K562 treated with DMSO at 1 percent for 24 hours (cell line): ENCODE data around the gene NFKB2. TPM values are rescaled to one million over a fixed set of nuclear protein-coding genes. Genes with fewer than 3 reads are reported as not detected.

Experiments
- total RNA-seq: library from RNA; unstranded; fragments of 300-600 nt; gene quantifications from 2 replicates; pipeline ENCODE4 v1.2.3, GENCODE V29; 2022; ENCODE audit warnings: low read depth; ENCODE audit not compliant: insufficient read depth

NFKB2 gene
- total RNA-seq = 66.0 and 66.5 TPM in 2 replicates

DNA sequence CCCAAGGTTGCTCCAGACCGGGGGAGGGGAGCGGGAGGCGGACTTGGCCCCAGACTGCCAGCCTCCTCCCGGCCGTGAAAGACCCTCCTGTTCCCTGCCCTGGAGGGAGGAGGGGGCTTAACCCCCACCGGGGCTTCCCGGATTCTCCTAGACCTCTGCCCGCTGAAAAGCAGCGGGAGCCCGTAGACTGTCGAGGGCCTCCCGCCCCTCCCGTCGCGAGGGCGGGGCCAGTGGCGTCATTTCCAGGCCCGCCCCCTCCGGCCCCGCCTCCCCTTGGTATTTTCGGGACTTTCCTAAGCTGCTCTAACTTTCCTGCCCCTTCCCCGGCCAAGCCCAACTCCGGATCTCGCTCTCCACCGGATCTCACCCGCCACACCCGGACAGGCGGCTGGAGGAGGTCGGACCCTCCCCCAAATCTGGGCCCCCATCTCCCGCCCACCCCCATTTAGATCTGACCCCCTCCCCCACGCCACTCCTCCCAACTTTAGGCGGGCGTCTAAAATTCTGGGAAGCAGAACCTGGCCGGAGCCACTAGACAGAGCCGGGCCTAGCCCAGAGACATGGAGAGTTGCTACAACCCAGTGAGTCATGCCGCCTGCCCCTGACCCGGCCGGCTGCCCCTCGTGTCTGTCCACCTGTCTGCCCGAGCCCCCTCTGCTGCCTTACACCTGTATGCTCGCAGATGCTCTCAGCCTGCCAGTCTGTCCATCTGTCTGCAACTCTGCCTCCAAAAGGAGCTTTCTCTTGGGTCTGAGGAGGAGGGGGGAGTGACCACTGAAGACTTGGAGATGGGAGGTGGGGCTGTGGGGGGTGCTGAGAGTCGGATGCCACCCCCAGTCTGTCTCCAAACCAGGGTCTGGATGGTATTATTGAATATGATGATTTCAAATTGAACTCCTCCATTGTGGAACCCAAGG, at the start of gene NFKB2:
Gene NFKB2, plus strand, starts transcription at position 306 of the 917 bp plus-strand sequence. Its CDS starts 255 bp downstream, at position 561.

DNA sequence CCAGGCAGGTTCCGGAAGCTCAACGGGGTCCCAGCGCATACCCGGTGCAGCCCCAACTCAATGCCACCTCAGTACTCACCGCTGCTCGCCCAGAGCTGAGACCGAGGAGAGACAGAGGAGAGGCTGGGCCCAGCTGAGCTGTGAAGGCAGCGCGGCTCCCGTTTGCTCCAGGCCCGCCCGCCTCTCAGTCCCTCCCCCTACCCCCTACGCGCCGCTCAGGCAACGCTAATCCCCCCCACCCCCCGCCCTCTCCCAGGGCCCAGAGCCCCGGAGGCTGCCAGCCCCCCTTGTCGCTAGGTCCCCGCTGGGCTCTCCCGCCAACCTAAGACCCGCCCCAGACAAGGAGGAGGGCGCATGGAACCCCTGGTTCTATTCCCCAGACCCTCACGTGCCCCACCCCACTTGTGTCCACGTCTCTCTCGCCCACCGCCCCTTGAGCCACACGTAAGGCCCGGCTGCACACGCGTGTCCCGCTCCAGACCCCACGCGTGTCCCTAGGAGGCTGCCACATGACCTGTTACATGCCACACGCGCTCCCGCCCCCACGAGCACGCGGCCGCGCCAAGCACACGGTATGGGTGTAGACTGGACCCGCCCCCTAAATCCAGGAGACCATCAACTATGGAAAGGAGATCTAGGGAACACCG, 23.2 kb downstream of the NFKB2 start, which contains the start of gene PSD:
Gene PSD, minus strand, starts transcription at position 164 of the 647 bp plus-strand sequence. CDS start 1,747 bp downstream, outside the sequence.

GRCh38 chr10:102420714-102421506, 25.4 kb downstream of the NFKB2 start, which contains the start of gene FBXL15:
Gene FBXL15, plus strand, starts transcription at chr10:102420836. Its CDS starts 294 bp downstream, at chr10:102421130.

GRCh38 chr10:102432162-102432950, 36.9 kb downstream of the NFKB2 start, which contains the start of gene CUEDC2:
Gene CUEDC2, minus strand, starts transcription at chr10:102432574. Its CDS starts 7,386 bp downstream, at chr10:102425188.

DNA sequence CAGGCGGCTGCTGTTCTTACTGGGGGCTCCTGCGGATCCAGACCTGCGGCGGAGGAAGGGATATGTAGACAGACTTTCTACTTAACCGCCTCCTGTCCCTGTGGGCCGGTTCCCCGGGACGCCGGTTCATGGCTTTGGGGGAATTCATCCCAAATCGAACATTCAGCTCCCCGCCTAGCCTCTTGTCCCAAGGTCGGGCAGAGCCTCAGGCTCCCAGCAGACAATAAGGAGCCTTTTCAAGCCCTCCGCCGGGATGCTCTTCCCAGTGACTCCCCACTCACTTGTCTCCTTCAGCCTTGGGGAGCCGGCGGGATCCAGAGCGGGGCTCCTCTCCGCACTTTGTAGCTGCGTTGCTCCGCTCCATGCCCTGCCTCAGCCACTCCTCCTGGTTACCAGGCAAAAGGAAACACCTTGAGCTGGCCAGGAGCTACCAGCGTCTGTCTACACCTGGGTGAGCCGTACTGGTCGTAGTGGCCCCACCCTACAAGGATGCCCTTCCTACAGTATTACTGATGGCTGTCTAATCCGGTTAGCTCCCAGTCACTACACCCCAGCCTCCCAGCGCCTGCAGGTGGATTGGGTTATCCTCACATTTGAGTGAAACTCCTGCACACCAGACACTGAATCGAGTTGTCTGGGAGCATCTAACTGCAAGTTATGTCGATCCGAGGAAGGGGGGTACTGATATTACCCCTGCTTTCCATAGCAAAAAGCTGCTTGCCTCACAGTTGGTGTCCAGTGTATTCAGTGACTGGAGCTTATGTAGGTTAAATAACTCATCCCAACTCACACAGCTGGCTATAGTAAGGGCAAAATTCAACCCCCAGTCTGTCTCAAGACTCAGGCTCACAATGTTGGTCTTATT, 55.8 kb downstream of the NFKB2 start, which contains the start of gene C10orf95:
Gene C10orf95, minus strand, starts transcription at position 439 of the 865 bp plus-strand sequence. CDS start 450 bp downstream, outside the sequence.

Other genes with a start within 250 kb of the NFKB2 start
- gene NOLC1, start 243.3 kb upstream of the NFKB2 start, total RNA-seq = 36.8 and 42.9 TPM in 2 replicates
- gene ELOVL3, start 169.4 kb upstream of the NFKB2 start, total RNA-seq = 0.52 and 1.7 TPM in 2 replicates
- gene PITX3, start 154.2 kb upstream of the NFKB2 start, total RNA-seq = 0.28 and 0.86 TPM in 2 replicates
- gene GBF1, start 150.2 kb upstream of the NFKB2 start, total RNA-seq = 35.3 and 37.2 TPM in 2 replicates
- gene PSD, start 23.1 kb downstream of the NFKB2 start, total RNA-seq = 1.3 and 4.7 TPM in 2 replicates
- gene FBXL15, start 25.1 kb downstream of the NFKB2 start, total RNA-seq = 35.2 and 40.7 TPM in 2 replicates
- gene CUEDC2, start 36.9 kb downstream of the NFKB2 start, total RNA-seq = 43.0 and 47.0 TPM in 2 replicates
- 1.2 TPM in 2 replicates for gene C10orf95, start 55.8 kb downstream of the NFKB2 start, total RNA-seq
- gene ACTR1A, start 107.0 kb downstream of the NFKB2 start, total RNA-seq = 58.8 and 61.2 TPM in 2 replicates
- gene SUFU, start 108.3 kb downstream of the NFKB2 start, total RNA-seq = 9.4 and 9.8 TPM in 2 replicates
- 29.8 and 35.9 TPM in 2 replicates for gene TRIM8, start 248.8 kb downstream of the NFKB2 start, total RNA-seq